NK-92 (cell line): ENCODE data around the gene ZBTB44.
A peak's percentile ranks its signal among the peaks of the same experiment; 100 is the strongest.
"Not testable (repeated sequence)": the region's sequence is repeated elsewhere in the genome, so short reads cannot be mapped to it uniquely, and the experiment has no call there.

Source experiments
- DNase-seq: peaks from one replicate; lab custom pipeline; 2025; ENCODE audit not compliant: unreplicated experiment; lab: John Stamatoyannopoulos, UW

The ZBTB44 gene, protein sequence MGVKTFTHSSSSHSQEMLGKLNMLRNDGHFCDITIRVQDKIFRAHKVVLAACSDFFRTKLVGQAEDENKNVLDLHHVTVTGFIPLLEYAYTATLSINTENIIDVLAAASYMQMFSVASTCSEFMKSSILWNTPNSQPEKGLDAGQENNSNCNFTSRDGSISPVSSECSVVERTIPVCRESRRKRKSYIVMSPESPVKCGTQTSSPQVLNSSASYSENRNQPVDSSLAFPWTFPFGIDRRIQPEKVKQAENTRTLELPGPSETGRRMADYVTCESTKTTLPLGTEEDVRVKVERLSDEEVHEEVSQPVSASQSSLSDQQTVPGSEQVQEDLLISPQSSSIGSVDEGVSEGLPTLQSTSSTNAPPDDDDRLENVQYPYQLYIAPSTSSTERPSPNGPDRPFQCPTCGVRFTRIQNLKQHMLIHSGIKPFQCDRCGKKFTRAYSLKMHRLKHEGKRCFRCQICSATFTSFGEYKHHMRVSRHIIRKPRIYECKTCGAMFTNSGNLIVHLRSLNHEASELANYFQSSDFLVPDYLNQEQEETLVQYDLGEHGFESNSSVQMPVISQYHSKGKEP

DNA sequence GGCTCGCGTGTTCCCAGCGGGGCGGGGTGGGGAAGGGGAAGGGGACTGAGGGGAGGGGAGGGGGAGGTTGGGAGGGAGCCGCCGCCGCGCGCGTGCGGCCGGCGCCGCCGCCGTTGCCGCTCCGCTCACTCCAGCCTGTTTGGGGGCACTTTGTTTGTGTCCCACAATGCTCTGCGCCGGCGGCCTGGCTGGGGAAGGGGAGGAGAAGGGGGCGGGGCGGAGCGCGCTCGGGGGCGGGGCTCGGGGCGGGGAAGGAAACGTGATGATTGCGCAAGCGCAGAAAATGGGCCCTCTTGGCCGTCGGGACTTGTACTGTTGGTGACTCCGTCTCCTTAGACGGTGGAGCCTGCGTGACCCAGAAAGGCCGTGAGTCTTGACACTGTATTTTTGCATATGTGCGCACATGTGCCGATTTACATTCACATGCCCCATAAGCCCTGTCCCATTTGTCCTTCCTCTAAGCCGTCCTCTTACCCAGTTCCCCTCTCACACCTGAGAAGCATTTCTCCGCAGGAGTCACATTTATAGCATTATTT lies at the start of gene ZBTB44:
Gene ZBTB44 (minus strand): TSS at position 168 of the 536 bp plus-strand sequence. CDS start 53,044 bp downstream, outside the sequence.
- peak; percentile 63 for DNase-seq

DNA sequence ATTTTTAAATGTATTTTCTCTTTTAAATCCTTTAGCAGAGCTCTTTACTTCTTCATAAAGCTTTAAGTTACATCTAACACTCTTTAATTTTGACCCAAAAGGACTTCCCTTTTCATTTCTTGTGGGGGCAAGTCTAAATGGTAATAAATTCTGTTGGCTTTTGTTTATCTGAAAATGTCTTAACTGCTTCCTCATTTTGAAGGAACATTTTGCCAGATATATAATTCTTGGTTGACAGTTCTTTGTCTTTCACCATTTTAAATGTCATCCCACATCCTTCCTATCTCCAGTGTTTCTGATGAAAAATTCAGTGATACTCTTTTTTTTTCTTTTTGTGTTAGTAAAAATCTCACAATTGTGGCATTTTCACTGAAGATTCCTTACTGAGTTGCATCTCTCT lies 44.7 kb upstream of the ZBTB44 start:
- no peak for DNase-seq

DNA sequence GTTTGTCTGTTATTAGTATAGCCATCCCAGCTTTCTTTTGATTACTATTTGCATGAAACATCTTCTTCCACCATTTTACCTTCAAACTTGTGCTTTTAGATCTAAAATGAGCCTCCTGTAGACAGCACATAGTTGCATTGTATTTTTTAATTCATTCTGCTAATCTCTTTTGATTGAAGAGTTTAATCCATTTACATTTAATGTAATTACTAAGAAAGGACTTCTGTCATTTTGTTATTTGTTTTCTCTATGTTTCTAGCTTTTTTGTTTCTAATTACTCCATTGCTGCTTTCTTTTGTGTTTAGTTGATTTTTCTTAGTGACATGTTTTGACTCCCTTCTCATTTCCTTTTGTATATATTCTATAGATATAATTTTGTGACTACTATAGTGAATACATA lies 43.7 kb upstream of the ZBTB44 start:
- no peak for DNase-seq

DNA sequence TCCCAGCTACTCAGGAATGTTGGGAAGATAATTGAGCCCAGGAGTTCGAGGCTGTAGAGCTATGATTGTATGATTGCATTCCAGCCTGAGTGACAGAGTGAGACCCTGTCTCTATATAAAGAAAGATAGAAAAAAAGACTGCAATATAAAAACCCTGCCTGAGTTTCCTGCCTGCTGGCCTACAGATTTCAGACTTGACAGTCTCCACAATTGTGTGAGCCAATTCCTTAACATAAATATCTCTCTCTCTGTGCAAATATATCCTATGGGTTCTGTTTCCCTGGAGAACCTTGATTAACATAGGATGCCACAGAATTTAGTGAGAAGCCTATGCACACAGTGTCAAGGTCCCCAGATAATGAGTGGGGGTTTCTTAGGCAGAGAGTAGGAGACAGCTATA lies 32.5 kb upstream of the ZBTB44 start:
- no peak for DNase-seq

DNA sequence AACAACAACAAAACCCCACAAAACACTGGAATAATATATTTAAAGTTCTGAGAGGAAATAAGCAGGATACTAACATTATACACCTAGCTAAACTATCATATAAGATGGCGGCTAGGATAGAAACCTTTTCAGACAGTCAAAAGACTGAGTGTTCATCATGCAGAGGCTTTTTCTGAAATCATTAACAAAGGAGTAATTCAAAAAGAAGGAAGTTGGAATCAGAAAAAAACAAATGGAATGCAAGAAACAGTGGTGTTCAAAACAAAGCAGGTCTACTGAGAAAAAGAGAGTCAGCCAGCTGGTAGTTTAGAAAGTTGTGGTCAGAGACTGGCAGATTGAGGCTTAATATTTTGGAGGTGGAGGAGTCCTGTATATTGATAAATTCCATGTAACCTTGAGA lies 30.1 kb upstream of the ZBTB44 start:
- DNase-seq: no peak

DNA sequence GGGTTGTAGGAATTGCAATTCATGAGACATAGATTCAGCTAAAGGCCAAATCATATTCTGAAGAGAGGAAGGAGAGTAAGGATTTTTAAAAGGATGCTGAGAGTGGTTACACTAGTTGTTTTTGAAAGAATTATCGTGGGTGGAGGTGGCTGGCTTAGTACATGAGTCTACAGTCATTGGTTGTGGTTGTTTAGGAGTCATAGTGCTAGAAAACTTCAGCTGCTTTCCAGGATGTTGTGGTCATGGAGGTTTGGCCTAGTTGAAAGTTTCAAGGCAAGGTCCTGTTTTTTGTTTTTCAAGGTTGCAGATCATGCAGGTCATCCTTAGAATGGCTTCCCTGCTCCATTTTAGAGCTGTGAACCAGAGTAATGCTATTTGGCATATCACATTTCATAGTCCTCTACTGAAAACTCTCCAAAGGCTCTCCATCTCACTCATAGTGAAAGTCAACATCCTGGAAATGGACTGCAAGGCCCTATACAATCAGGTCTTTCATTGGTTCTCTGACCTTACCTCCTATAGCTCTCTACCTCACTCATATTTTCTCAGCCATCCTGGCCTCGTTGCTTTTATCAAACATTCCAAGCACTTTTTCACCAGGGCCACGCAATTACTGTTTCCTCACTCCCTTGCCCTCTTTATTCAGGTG lies 26.1 kb upstream of the ZBTB44 start:
- no peak for DNase-seq

DNA sequence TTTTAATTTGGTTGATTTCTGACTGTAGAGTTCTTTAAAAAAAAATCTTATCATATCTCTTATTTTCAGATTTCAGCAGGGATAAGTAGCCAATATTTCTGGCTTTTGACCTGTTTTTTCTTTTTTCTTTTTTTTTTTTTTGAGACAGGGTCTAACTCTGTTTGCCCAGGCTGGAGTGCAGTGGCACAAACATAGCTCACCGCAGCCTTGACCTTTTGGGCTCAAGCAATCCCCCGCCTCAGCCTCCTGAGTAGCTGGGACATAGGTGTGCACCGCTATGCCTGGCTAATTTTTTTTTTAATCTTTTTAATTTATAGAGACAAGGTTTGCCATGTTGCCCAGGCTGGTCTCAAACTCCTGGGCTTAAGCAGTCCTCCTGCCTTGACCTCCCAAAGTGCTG lies 23.9 kb upstream of the ZBTB44 start:
- no peak for DNase-seq

DNA sequence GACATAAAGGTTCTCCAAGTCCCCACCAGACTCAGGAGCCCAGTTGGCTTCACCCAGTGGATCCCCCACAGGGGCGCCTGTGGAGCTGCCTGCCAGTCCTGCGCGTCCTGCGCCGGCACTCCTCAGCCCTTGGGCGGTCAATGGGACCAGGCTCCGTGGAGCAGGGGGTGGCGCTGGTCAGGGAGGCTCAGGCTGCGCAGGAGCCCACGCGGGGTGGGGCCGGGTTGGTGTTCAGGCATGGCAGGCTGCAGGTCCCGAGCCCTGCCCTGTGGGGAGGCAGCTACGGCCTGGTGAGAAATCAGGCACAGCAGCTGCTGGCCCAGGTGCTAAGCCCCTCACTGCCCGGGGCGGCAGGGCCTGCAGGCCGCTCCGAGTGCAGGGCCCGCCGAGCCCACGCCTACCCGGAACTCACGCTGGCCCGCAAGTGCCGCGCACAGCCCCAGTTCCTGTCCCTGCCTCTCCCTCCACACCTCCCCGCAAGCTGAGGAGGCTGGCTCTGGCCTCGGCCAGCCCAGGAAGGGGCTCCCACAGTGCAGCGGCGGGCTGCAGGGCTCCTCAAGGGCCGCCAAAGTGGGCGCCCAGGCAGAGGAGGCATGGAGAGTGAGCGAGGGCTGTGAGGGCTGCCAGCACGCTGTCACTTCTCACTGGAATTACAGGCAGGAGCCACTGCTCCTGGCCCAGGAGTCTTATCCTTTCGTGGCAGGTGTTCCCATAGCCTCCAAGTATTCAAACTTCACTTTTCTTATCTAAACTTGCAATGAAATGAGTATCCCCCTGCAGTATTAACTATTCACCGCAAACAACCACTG lies 22.8 kb upstream of the ZBTB44 start:
- DNase-seq: no peak

DNA sequence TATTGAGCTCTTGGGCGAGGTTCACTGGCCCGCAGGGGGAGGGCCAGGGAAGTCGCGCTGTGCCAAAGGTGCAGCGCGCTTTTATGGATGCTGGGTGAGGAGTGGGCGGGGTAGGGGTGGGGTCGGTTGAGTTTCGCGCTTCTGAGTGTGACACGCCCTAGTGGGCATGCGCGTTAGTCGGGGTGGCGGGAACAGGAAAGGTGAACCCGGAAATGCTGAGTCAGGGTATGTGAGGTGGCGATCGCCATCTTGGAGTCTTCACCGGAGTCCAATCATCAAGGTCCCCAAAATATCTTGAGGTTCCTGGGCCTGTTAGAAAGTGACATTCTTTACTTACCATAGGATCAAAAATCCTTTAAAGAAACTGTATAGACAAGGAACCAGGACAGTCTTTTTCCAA lies 16.7 kb upstream of the ZBTB44 start:
- not testable (repeated sequence) for DNase-seq

DNA sequence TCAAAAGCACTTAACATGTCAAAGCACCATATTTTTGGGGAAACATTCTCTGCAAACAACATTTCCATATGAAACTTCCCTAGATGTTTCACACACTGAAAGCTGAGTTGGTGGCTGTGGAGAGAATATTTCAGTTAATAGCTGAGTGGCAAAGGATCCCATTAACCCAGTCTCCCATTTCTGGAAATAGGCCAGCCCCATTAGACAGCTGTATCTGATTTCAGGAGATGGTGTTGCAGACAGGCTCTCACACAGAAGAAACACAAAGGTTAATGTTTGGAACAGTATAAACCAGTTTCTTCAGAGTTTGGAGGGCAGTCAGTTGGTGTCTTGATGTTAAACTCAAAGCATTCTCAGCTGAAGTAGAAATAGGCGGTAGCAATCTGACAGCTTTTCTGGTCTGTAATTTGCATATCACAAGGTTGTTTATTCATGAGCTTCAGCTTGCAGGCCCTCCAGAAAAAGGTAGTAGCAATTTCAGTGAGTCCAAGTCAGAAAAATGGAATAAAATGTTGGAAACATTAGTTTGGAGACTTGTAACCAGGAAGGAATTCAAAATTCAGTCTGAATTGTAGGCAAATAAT lies 15.5 kb upstream of the ZBTB44 start:
- DNase-seq: no peak

DNA sequence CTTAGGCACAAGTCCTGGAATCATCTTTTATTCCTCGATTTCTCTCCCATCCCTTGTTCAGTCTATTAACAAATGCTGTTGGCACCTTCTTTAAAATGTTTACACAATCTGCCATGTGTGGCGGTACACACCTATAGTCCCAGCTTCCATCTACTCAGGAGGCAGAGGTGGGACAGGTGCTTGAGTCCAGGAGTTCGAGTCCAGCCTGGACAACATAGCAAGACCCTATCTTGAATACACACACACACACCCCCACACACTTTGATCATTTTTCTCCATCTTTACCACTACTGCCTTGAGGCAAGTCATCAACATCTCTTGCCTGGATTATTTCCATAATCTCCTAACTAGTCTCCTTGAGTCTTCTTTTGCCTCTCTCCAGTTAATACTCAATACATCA lies 13.7 kb upstream of the ZBTB44 start:
- no peak for DNase-seq

DNA sequence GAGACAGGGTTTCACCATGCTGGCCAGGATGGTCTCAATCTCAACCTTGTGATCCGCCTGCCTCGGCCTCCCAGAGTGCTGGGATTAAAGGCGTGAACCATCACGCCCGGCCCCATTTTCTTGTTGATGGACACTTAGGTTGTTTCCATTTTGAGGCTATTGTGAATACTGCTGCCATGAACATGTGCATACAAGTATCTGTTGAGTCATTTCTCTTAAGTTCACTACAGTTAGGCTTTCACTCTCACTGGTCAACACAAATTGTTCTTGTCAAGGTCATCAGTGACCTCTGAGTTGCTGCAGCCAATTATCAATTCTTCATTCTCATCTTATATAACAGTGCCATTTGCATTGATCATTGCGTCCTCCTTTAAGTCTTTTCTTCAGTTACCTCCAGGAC lies 13.0 kb upstream of the ZBTB44 start:
- DNase-seq: no peak

DNA sequence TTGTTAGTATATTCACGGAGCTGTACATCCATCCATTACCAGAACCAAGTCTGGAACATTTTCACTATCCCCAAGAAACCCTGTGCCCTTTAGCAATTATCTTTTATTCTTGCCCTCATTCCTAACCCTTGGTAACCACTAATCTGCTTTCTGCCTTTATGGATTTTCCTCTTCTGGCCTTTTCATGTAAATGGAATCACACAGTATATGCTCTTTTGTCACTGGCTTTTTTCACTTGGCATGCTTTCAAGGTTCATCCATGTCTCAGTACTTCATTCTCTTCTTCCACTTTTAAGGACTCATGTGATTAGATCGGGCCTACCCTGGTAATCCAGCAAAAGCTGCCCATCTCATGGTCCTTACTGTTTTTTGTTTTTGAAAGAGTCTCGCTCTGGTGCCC lies 11.0 kb upstream of the ZBTB44 start:
- no peak for DNase-seq

DNA sequence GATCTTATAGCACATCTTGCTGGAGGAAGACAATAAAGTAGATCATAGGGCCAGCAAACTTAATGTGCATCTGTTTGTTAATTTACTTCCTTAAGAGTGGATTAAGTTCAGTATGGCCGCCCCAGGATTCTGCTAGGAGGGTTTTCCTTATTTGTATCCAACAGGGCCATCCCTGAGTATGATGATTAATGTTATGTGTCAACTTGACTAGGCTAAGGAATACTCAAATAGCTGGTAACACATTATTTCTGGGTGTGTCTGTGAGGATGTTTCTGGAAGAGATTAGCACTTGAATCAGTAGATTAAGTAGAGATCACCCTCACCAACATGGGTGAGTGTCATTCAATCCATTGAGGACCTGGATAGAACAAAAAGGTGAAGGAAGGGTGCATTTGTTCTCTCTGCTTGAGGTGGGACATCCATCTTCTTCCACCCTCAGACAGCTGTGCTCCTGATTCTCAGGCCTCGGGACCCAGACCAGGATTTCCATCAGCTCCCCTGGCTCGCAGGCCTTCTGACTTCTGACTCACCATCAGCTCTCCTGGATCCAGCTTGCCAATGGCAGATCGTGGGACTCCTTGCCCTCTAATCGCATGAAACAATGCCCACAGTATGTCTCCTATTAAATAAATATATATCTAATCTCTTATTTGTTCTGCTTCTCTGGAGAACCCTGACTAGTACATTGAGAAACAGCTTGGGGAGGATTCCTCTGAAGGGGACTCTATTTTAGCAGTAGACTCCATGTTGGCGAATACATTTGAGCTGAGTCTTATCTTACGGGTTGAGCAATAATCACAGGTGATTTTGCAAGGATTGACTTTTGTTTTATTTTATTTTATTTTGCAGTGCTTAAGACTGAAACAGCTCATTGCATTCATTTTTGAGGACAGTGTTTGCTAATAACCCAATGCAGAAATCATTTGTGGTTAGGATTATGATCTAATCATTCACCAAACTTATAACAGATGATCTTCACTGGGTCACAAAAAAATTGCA lies 9.0 kb upstream of the ZBTB44 start:
- DNase-seq: no peak

DNA sequence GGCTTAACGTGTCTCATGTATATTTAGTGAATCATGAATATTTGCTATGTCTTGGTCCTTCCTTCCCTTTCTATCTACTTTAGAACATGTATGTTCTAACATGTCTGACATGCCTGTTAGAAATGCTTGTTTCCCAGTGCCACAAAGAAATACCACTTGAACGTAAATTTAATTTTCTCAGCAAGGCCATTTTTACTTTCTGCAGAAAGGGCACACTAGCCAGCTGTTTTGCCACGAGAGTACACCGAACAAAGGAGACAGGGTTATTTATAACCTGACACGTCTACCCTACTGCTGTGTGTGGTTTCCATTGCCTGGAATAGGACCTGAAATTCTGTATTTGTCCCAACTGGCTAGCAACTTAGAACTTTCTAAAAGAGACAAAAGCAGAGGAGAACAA lies 7.4 kb upstream of the ZBTB44 start:
- DNase-seq: no peak

DNA sequence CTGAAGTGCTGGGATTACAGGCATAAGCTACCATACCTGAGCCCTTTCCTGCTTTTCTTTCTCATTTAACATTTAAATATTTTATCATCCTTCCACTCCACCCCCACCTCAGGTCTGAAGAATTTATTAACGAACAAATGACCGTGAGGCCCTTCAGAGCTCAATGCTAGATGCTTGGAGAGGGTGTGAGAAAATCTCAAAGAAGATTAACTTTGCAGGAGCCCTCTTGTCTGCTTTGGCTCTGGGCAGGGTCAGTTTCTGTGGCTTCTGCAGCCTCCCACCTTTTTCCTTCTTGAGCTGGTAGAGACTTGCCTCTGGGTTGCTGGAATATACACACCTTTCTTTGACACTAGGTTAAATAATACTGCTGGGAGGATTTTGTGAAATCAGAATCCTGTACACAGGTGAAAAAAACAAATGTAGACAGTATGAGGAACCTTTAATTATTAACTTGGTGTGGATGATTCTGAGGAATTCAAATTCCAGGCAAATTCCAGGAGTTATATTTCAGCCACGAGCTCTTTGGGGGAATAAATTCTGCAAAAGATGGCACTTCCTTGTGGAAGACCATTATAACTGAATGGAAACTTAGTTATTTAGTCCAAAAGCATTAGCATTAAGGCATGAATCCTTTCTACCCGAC lies 3.4 kb upstream of the ZBTB44 start:
- no peak for DNase-seq

DNA sequence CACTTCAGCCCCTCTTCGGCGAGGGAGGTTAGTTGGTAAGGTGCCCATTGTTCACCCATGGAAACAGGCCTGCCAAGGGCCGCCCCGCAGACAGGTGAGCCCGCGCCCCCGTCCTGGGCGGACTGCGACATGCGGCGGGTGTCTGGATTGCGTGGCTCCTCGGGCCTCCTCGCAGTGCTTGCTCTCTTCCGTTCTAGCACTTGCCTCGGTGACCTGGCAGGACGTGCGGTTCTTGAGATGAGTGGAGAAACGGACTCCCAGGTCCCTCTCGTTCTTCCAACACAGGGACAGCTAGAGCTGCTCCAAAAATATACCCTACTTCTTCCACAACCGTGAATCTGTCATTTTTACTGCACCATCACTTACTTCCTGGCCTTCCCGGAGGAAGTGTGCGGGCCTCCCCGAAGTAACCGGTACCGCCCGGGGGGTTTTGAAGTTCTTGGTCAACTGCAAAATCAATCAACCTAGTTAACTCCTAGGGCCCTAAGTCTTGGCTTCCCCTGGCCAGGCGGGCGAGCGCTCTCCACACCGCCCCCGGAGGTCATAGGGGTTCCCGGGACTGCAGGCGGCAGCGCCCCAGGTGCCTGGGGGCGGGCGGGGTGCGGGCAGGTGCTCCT lies 745 bp upstream of the ZBTB44 start:
- DNase-seq: no peak

DNA sequence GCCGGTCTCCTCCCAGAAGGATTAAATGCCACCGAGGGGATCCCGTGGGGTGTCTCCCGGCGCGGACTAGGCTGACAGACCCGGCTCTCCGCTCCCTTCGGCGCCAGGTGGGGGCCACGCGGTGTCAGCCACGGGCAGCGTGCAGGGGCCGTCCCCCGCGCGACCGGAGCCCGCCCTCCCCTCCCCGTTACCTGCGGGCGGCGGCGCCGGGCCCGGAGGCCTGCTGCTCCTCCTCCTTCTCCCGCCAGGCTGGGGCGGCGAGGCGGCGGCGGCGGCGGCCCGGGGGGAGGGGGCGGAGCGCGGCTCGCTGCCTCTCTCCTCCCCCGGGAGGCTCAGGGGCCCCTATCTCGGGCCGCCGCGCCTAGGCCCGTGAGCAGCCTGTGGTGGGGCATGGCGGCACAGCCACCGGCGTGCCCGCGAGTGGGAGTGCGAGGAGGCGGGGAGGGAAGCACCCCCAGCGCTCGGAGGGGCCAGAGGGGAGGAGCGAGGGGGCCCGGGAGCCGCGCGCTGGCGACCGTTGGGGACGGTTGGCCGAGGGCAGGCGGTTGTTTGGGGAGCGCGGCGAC lies 450 bp downstream of the ZBTB44 start:
- DNase-seq: no peak
